ENCODE measurements around the gene TCL1B. TPM values are rescaled to one million over a fixed set of nuclear protein-coding genes. Genes with fewer than 3 reads are reported as not detected.

Gene TCL1B
- total and polyA plus RNA-seq, 5 donors from 2014 or later = not detected

DNA sequence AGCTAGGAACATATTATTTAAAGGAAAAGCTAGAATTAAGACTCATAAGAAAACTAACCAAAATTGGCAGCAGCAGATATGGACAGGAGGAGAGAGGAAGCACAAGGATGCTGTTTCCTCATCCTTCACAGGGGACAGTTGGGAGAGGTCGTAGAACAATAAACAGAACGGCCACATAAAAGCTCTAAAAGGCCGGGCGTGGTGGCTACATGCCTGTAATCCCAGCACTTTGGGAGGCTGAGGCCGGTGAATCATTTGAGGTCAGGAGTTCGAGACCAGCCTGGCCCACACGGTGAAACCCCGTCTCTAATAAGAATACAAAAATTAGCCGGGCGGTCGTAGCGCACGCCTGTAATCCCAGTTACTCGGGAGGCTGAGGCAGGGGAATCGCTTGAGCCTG is 10.5 kb downstream of the TCL1B start:
- peaks cover 6% of the 10 kb centered on the region for H3K27me3 ChIP-seq (ENCODE audit: control insufficient read depth, insufficient read depth, low read length)
- no peak for DNase-seq
- no peak overlapping the region for H3K27ac ChIP-seq (ENCODE audit: insufficient read depth, low read length, poor library complexity, severe bottlenecking)
- Mint-ChIP-seq H3K27me3 (peaks cover 33% of the 10 kb centered on the region), H3K4me1 (no peaks in the 10 kb centered on the region), H3K9me3 (no peaks in the 10 kb centered on the region), H3K36me3 (no peaks in the 10 kb centered on the region), H3K4me3 (peak overlapping the region in 1 of 4 donors; percentile 13), H3K27ac (no peak overlapping the region)
- no peaks in the 10 kb centered on the region for H3K9me3 ChIP-seq (ENCODE audit: control insufficient read depth in 2 of 2, low read length in 2 of 2)
- no peaks in the 10 kb centered on the region for H3K4me1 ChIP-seq (ENCODE audit: control insufficient read depth, insufficient read depth, low read length, poor library complexity, severe bottlenecking)
- ATAC-seq (ENCODE audit: low read depth in 2 of 2) = no peak
- H3K4me3 ChIP-seq (ENCODE audit: low read depth, low read length) = no peak overlapping the region
- H3K36me3 ChIP-seq (ENCODE audit: control insufficient read depth, insufficient read depth, low read length) = no peaks in the 10 kb centered on the region

GRCh38 chr14:95697764-95698163 is 11.5 kb downstream of the TCL1B start:
- no peaks in the 10 kb centered on the region for H3K4me1 ChIP-seq (ENCODE audit: control insufficient read depth, insufficient read depth, low read length, poor library complexity, severe bottlenecking)
- H3K27me3 Mint-ChIP-seq = peaks cover 25% of the 10 kb centered on the region
- no peak for DNase-seq
- no peak overlapping the region for H3K4me3 ChIP-seq (ENCODE audit: low read depth, low read length)
- no peaks in the 10 kb centered on the region for H3K4me1 Mint-ChIP-seq
- no peaks in the 10 kb centered on the region for H3K9me3 ChIP-seq (ENCODE audit: control insufficient read depth in 2 of 2, low read length in 2 of 2)
- no peak overlapping the region for H3K27ac Mint-ChIP-seq
- ATAC-seq (ENCODE audit: low read depth in 2 of 2) = no peak
- no peaks in the 10 kb centered on the region for H3K36me3 Mint-ChIP-seq
- no peak overlapping the region for H3K27ac ChIP-seq (ENCODE audit: insufficient read depth, low read length, poor library complexity, severe bottlenecking)
- peaks cover 6% of the 10 kb centered on the region for H3K27me3 ChIP-seq (ENCODE audit: control insufficient read depth, insufficient read depth, low read length)
- peaks cover 0 to 2% (median 0%) of the 10 kb centered on the region in 7 donors for H3K9me3 Mint-ChIP-seq
- no peak overlapping the region for H3K4me3 Mint-ChIP-seq
- no peaks in the 10 kb centered on the region for H3K36me3 ChIP-seq (ENCODE audit: control insufficient read depth, insufficient read depth, low read length)

- Histone ChIP-seq H3K27me3 (ENCODE audit: control insufficient read depth, insufficient read depth, low read length) (peaks cover 6% of the 10 kb centered on the region), H3K27ac (ENCODE audit: insufficient read depth, low read length, poor library complexity, severe bottlenecking) (no peak overlapping the region), H3K9me3 (ENCODE audit: control insufficient read depth in 2 of 2, low read length in 2 of 2) (no peaks in the 10 kb centered on the region), H3K36me3 (ENCODE audit: control insufficient read depth, insufficient read depth, low read length) (no peaks in the 10 kb centered on the region), H3K4me3 (ENCODE audit: low read depth, low read length) (no peak overlapping the region), H3K4me1 (ENCODE audit: control insufficient read depth, insufficient read depth, low read length, poor library complexity, severe bottlenecking) (no peaks in the 10 kb centered on the region)
- DNase-seq (no peak), ATAC-seq (ENCODE audit: low read depth in 2 of 2) (no peak)
- peaks cover 0 to 2% (median 0%) of the 10 kb centered on the region in 7 donors for H3K9me3 Mint-ChIP-seq
- no peaks in the 10 kb centered on the region for H3K4me1 Mint-ChIP-seq
- peaks cover 28% of the 10 kb centered on the region for H3K27me3 Mint-ChIP-seq
- H3K36me3 Mint-ChIP-seq = no peaks in the 10 kb centered on the region
- no peak overlapping the region for H3K4me3 Mint-ChIP-seq
- H3K27ac Mint-ChIP-seq = no peak overlapping the region
Measured at GRCh38 chr14:95698287-95698686, 12.1 kb downstream of the TCL1B start.

- ATAC-seq (ENCODE audit: low read depth in 2 of 2) (no peak), DNase-seq (no peak)
- no peaks in the 10 kb centered on the region for H3K36me3 Mint-ChIP-seq
- peaks cover 6% of the 10 kb centered on the region for H3K27me3 ChIP-seq (ENCODE audit: control insufficient read depth, insufficient read depth, low read length)
- H3K9me3 Mint-ChIP-seq = peaks cover 0 to 2% (median 0%) of the 10 kb centered on the region in 7 donors
- H3K27ac Mint-ChIP-seq = no peak overlapping the region
- H3K4me1 ChIP-seq (ENCODE audit: control insufficient read depth, insufficient read depth, low read length, poor library complexity, severe bottlenecking) = no peaks in the 10 kb centered on the region
- peaks cover 36% of the 10 kb centered on the region for H3K27me3 Mint-ChIP-seq
- H3K9me3 ChIP-seq (ENCODE audit: control insufficient read depth in 2 of 2, low read length in 2 of 2) = no peaks in the 10 kb centered on the region
- no peaks in the 10 kb centered on the region for H3K4me1 Mint-ChIP-seq
- H3K4me3 Mint-ChIP-seq = no peak overlapping the region
- no peaks in the 10 kb centered on the region for H3K36me3 ChIP-seq (ENCODE audit: control insufficient read depth, insufficient read depth, low read length)
- no peak overlapping the region for H3K4me3 ChIP-seq (ENCODE audit: low read depth, low read length)
- no peak overlapping the region for H3K27ac ChIP-seq (ENCODE audit: insufficient read depth, low read length, poor library complexity, severe bottlenecking)
Measured at GRCh38 chr14:95699412-95699811, 13.2 kb downstream of the TCL1B start.

DNA sequence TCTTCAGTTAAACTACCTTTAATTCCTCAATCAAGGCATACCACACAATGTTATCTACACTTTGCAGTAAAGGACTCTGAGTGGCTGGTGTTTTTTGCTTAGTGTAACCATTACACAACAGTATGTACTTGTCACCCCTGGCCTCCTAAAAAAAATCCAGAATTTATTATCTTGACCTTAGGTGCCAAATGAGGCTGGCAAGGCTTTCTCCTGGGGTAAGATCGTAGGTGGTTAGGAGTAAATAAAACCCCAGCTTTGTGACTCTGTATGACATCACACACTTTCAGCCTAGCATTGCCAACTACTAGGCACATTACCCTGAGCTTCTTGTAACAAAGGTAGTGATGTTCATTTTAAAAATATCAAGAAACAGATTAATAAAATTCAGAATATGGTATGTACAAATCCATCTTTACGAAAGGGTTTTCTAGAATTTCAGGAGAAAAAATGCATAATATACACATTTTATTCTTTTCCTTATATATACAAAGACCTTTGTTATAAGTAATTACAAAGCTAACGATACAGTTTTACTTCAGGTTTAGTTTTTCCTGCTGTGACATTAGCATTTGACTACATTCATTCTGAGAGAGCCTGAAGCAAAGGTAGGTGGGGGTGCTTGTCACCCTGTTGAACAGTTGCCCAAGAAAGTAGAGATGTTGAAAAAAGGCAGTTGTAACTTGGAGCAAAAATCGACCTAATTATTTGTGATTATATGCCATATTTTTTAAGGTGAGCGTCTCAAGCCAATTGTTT is 14.2 kb downstream of the TCL1B start:
- ATAC-seq (ENCODE audit: low read depth in 2 of 2) (no peak), DNase-seq (no peak)
- Histone ChIP-seq H3K36me3 (ENCODE audit: control insufficient read depth, insufficient read depth, low read length) (no peaks in the 10 kb centered on the region), H3K27me3 (ENCODE audit: control insufficient read depth, insufficient read depth, low read length) (peaks cover 9% of the 10 kb centered on the region), H3K4me1 (ENCODE audit: control insufficient read depth, insufficient read depth, low read length, poor library complexity, severe bottlenecking) (no peaks in the 10 kb centered on the region), H3K27ac (ENCODE audit: insufficient read depth, low read length, poor library complexity, severe bottlenecking) (no peak overlapping the region), H3K9me3 (ENCODE audit: control insufficient read depth in 2 of 2, low read length in 2 of 2) (no peaks in the 10 kb centered on the region), H3K4me3 (ENCODE audit: low read depth, low read length) (no peak overlapping the region)
- Mint-ChIP-seq H3K4me3 (no peak overlapping the region), H3K27me3 (peaks cover 42% of the 10 kb centered on the region), H3K9me3 (peaks cover 0 to 2% (median 0%) of the 10 kb centered on the region in 7 donors), H3K36me3 (no peaks in the 10 kb centered on the region), H3K27ac (no peak overlapping the region), H3K4me1 (no peaks in the 10 kb centered on the region)

DNA sequence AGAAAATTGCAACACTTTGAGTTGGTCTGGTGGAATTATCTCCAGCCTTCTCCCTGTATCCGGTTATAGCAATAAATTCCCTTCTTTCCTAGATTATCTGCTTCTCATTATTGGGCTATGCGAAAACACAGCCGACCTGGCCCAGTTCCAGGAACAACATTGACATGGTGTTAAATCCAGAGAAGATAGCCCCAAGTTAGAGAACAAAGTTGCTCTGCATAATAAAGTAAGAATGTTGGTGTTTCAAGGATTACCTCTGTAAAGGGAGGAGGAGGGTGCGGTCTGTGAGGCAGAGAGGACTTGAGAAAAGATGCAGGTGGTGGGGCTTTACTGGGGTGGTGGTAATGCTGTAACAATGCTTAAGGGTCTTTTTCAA is 15.6 kb downstream of the TCL1B start:
- Mint-ChIP-seq H3K4me3 (no peak overlapping the region), H3K36me3 (no peaks in the 10 kb centered on the region), H3K9me3 (peaks cover 0 to 2% (median 0%) of the 10 kb centered on the region in 7 donors), H3K27ac (no peak overlapping the region), H3K27me3 (peaks cover 35% of the 10 kb centered on the region), H3K4me1 (no peaks in the 10 kb centered on the region)
- H3K27me3 ChIP-seq (ENCODE audit: control insufficient read depth, insufficient read depth, low read length) = peaks cover 7% of the 10 kb centered on the region
- H3K4me1 ChIP-seq (ENCODE audit: control insufficient read depth, insufficient read depth, low read length, poor library complexity, severe bottlenecking) = no peaks in the 10 kb centered on the region
- no peaks in the 10 kb centered on the region for H3K9me3 ChIP-seq (ENCODE audit: control insufficient read depth in 2 of 2, low read length in 2 of 2)
- H3K4me3 ChIP-seq (ENCODE audit: low read depth, low read length) = no peak overlapping the region
- H3K27ac ChIP-seq (ENCODE audit: insufficient read depth, low read length, poor library complexity, severe bottlenecking) = no peak overlapping the region
- ATAC-seq (ENCODE audit: low read depth in 2 of 2) = no peak
- no peaks in the 10 kb centered on the region for H3K36me3 ChIP-seq (ENCODE audit: control insufficient read depth, insufficient read depth, low read length)
- no peak for DNase-seq

- H3K36me3 ChIP-seq (ENCODE audit: control insufficient read depth, insufficient read depth, low read length) = no peaks in the 10 kb centered on the region
- DNase-seq = no peak
- H3K9me3 ChIP-seq (ENCODE audit: control insufficient read depth in 2 of 2, low read length in 2 of 2) = no peaks in the 10 kb centered on the region
- H3K9me3 Mint-ChIP-seq = peaks cover 0 to 2% (median 0%) of the 10 kb centered on the region in 7 donors
- H3K27me3 Mint-ChIP-seq = peaks cover 27% of the 10 kb centered on the region
- peak overlapping the region in 1 of 3 donors; percentile 80 for H3K27ac Mint-ChIP-seq
- H3K36me3 Mint-ChIP-seq = no peaks in the 10 kb centered on the region
- H3K4me3 Mint-ChIP-seq = no peak overlapping the region
- H3K4me1 Mint-ChIP-seq = no peaks in the 10 kb centered on the region
- H3K4me3 ChIP-seq (ENCODE audit: low read depth, low read length) = no peak overlapping the region
- H3K27me3 ChIP-seq (ENCODE audit: control insufficient read depth, insufficient read depth, low read length) = peaks cover 2% of the 10 kb centered on the region
- no peaks in the 10 kb centered on the region for H3K4me1 ChIP-seq (ENCODE audit: control insufficient read depth, insufficient read depth, low read length, poor library complexity, severe bottlenecking)
- no peak overlapping the region for H3K27ac ChIP-seq (ENCODE audit: insufficient read depth, low read length, poor library complexity, severe bottlenecking)
- ATAC-seq (ENCODE audit: low read depth in 2 of 2) = no peak
Measured at GRCh38 chr14:95703341-95703740, 17.1 kb downstream of the TCL1B start.

- peaks cover 0 to 2% (median 0%) of the 10 kb centered on the region in 7 donors for H3K9me3 Mint-ChIP-seq
- Histone ChIP-seq H3K27ac (ENCODE audit: insufficient read depth, low read length, poor library complexity, severe bottlenecking) (no peak overlapping the region), H3K27me3 (ENCODE audit: control insufficient read depth, insufficient read depth, low read length) (peaks cover 2% of the 10 kb centered on the region), H3K9me3 (ENCODE audit: control insufficient read depth in 2 of 2, low read length in 2 of 2) (no peaks in the 10 kb centered on the region), H3K36me3 (ENCODE audit: control insufficient read depth, insufficient read depth, low read length) (no peaks in the 10 kb centered on the region), H3K4me3 (ENCODE audit: low read depth, low read length) (no peak overlapping the region), H3K4me1 (ENCODE audit: control insufficient read depth, insufficient read depth, low read length, poor library complexity, severe bottlenecking) (no peaks in the 10 kb centered on the region)
- no peak for DNase-seq
- H3K27ac Mint-ChIP-seq = no peak overlapping the region
- H3K36me3 Mint-ChIP-seq = no peaks in the 10 kb centered on the region
- H3K4me1 Mint-ChIP-seq = no peaks in the 10 kb centered on the region
- H3K27me3 Mint-ChIP-seq = peaks cover 30% of the 10 kb centered on the region
- H3K4me3 Mint-ChIP-seq = no peak overlapping the region
- ATAC-seq (ENCODE audit: low read depth in 2 of 2) = no peak
Measured at GRCh38 chr14:95703805-95704204, 17.6 kb downstream of the TCL1B start.
